ENCODE results near the gene KRTAP19-6.

KRTAP19-6 gene

DNA sequence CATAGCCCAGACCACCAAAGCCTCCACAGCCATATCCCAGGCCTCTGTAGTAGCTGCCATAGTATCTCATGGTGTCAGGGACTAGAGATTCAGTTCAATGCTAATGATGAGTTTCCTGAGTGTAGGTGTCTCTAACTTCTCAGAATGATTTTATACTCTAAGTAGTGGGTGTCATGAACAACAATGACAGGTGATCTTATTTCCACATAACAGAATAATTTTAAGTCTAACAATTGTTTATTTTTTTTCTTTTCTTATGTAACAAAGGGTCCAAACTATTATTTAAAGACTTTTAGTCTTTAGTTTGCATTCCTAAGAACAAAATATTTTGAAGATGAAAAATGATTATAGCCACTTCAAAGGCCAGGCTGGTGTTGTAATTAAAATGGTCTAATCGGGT lies at the start of gene KRTAP19-6:
KRTAP19-6 (minus strand) TSS at position 101 of the 400 bp plus-strand sequence; CDS start at position 70, 31 bp downstream.
- no peak for DNase-seq

DNA sequence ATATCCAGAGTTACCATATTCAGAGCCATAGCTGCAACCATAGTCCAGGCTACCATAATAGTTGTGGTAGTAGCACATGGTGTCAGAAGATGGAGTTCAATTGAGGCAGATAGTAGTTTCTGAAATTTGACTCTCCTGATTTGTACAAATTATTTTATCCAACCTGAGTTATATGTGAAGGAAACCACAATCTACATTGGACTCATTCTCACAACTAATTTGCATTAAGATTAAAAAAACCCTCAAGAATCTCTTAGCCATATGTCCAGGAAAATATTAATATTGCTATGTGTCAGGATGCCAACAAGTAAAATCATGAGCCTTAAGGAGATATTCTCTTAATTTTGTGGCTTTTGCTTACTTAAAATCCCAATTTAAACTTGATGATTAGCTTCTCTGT lies 48.6 kb upstream of the KRTAP19-6 start, which contains the start of gene KRTAP22-2:
KRTAP22-2 (minus strand) TSS at position 101 of the 400 bp plus-strand sequence.
- DNase-seq = no peak

DNA sequence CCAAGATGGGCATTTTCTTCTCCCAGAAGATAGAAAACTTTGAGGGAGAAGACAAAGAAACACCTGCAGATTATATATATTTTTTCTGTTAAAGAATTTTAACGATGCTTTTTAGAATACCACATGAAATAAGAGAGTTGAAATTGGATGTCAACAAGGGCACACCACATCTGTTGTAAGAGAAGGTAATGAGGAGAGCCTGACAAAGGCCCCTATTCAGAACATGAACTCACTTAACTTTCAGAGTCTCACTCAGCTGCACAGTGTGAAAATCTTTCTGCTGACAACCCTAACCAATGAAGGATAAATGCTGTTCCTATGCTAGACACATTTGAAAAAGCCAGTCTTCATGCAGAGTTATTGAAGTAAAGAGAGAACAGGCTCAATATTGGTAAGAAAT lies 41.2 kb upstream of the KRTAP19-6 start:
- DNase-seq = no peak

DNA sequence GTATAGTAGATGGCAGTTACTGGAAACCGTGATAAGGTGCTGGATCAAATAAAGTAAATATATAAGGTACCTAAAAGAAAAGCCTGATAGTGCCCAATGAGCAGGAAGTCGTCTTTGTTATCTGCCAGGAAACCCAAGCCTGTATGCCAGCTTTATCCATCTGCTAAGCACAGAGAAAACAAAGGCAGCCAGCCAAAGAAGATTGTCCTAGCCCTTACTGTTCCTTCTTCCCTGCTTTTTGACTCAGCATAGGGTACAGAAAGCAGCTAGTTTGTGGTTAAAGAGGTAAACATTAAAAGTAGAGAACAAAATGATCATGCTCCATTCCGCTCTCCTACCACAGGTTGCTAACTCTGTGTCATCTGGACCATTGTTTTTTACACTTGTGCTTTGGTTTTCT lies 38.5 kb upstream of the KRTAP19-6 start:
- no peak for DNase-seq

GRCh38 chr21:30579346-30579745 lies 37.7 kb upstream of the KRTAP19-6 start:
- no peak for DNase-seq

DNA sequence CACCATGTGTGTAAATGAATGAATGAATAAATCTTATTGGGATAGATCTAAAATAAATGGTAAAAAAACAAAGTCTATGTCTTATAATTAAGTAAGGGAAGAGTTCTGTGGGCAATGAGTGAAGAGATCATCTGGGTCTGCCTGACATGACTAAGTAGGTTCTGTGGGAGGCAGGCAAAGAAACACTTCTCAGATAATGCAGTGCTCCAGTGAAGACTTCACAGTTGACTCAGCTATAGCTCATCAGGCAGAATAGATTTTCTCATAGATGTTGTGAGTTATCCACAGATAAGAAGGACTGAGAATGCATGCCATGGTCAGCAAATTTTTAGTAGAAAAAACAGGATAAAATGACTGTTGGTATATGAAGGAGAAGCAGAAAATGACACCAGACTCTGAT lies 36.1 kb upstream of the KRTAP19-6 start:
- DNase-seq = peak; percentile 15

- DNase-seq = no peak
Measured at GRCh38 chr21:30567617-30568016, 26.0 kb upstream of the KRTAP19-6 start.

DNA sequence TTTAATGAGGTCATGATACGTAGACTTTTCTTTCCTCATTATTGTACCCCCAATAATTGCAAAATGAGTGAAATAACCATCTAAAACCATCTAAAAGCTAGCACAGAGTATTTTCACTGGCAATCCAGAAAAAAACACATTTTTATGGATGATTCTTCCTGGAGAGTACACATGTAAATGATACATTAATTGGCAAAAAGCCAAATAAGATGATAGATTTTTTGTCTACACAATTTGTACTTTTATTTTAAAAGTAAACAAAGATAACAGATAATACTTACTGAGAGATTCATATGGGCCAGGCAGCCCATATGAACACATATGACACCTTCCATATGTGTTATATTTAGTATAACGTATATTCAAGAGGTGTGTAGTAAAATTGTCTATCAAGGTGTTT lies 22.0 kb upstream of the KRTAP19-6 start:
- DNase-seq = no peak

- DNase-seq = no peak
Measured at GRCh38 chr21:30563072-30563471, 21.4 kb upstream of the KRTAP19-6 start.

- no peak for DNase-seq
Measured at GRCh38 chr21:30561957-30562356, 20.3 kb upstream of the KRTAP19-6 start.

- no peak for DNase-seq
Measured at GRCh38 chr21:30561264-30561895, 19.7 kb upstream of the KRTAP19-6 start, which contains the start of gene KRTAP19-7. Gene KRTAP19-7, minus strand, starts transcription at chr21:30561314. Its CDS starts 25 bp downstream, at chr21:30561289.

- no peak for DNase-seq
Measured at GRCh38 chr21:30555095-30555494, 13.4 kb upstream of the KRTAP19-6 start.

- no peak for DNase-seq
Measured at GRCh38 chr21:30552782-30553181, 11.1 kb upstream of the KRTAP19-6 start.

DNA sequence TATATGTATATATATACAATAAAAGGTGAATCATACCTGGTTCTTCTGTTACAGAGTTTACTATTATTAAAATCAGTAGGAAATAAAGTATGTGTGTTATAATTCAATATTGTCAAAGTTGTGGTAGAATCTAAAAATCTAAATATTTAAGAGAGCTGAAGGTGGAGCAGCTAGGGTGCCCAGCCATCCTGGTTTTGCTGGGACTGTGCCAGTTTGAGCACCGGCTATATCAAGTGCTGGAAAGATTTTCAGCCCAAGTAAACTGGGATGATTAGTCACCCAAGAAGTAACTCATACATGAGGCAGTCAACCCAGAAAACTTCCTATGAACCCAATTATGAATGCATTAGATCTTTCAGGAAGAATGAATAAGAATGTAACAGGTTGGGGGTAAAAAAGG lies 22.8 kb downstream of the KRTAP19-6 start:
- no peak for DNase-seq

DNA sequence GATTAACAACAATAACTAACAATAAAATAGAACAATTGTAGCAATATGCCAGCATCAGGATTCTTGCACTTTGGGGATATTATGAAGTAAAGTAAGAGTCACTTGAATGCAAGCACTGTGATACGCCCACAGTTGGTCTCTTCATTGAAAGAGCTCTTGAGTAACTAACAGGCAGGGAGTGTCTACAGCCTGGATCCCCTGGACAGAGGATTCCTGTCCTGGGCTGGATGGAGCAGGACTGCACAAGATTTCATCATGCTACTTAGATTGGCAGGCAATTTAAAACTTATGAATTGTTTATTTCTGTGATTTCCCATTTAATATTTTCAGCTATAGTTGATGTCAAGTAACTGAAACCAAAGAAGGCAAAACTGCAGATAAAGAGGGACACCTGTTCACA lies 26.0 kb downstream of the KRTAP19-6 start:
- no peak for DNase-seq

DNA sequence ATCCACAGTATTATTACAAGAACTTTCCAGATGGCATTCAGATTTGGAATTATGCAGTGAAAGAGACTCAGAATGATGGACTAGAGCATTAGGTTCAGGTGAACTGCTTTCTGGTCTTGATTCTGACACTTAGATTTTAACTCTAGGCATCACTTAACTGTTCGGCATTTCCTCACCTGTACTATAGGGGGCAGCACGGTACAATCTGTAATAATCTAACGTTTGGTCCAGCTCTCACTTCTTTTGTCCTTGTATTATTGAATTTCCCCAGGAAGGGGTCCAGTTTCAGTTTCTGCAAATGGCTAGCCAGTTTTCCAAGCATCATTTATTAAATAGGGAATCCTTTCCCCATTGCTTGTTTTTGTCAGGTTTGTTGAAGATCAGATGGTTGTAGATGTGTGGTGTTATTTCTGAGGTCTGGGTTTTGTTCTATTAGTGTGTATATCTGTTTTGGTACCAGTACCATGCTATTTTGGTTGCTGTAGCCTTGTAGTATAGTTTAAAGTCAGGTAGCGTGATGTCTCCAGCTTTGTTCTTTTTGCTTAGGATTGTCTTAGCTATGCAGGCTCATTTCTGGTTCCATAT lies 36.0 kb downstream of the KRTAP19-6 start:
- peak; percentile 2 for DNase-seq

DNA sequence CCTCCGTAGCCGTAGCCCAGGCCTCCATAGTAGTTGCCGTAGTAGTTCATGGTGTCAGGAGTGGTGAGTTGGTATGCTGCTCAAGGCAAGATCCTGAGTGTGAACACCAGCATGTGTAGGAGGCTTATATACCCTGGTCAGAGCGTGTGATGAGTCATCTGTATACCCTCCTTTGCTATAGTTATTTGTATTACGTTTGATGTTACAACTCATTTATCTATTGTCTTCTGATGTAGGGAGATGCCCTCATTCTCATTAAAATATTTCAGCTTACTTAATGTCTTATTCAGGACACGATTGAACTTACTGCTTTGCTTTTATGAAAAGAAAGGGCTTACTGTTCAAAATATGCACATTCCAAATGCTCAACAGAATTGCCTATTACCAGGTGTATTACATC lies 39.6 kb downstream of the KRTAP19-6 start, which contains the start of gene KRTAP19-5:
KRTAP19-5 (minus strand) TSS at position 101 of the 400 bp plus-strand sequence; CDS start at position 50, 51 bp downstream.
- DNase-seq = no peak

DNA sequence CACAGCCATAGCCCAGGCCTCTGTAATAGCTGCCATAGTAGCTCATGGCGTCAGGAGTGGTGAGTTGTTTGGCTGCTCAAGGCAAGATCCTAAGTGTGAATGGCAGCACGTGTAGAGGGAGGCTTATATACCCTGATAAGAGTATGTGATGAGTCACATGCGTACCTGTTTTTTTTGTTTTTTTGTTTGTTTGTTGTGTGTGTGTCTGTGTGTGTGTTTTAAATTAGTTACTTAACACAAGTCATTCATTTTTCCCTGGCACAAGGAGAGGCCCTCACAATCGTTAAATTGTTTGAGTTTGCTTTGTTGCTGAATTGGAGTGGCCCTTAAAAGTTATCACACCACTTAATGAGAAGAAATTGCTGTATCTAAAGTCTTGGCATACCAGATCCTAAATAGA lies 44.6 kb downstream of the KRTAP19-6 start, which contains the start of gene KRTAP19-4:
KRTAP19-4 (minus strand) TSS at position 101 of the 400 bp plus-strand sequence; CDS start at position 46, 55 bp downstream.
- DNase-seq = no peak

DNA sequence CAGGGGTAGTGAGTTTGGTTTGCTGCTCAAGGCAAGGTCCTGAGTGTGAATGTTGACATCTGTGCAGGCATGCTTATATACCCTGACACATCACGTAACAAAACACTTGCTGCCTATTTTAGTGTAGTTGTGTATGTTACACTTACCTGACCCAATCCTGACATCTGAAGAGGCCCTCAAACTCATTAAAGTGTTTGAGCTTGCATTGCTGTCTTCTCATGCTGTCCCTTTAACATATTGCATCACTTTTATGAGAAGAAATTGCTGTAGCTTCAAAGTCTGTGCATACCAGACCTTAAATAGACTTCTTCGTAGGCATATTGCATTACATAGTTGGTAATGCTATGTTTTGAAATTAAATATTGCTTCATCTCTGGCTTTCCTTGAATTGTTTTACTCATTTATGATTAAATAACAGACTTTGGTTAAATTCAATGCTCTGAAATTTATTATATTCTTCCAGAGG lies 49.7 kb downstream of the KRTAP19-6 start, which contains the start of gene KRTAP19-3:
KRTAP19-3 (minus strand) TSS at position 51 of the 466 bp plus-strand sequence. CDS start 56 bp downstream, outside the sequence.
- DNase-seq = no peak

Measured in NCI-H146 (cell line).